Fibroblast of mammary gland (primary cell): Measurements from ENCODE around the gene CDCA7L.

ENCODE experiments used
- DNase-seq: peaks from one replicate; pipeline ENCODE4 v3.0.0-alpha.2; 2010; ENCODE audit warnings: low read depth
- H3K4me3 ChIP-seq: 2 replicates; pipeline ENCODE4 v1.5.1; 2011; ENCODE audit warnings: low read depth, mild to moderate bottlenecking, low read length, moderate library complexity; ENCODE audit not compliant: control insufficient read depth
- TF ChIP-seq, protein P1 (sequence below): conservative IDR thresholded peaks from 2 replicates; pipeline ENCODE4 v1.5.1; 2011; ENCODE audit warnings: low read depth, low read length, inconsistent platforms; ENCODE audit not compliant: control insufficient read depth, insufficient read depth

CDCA7L gene

DNA sequence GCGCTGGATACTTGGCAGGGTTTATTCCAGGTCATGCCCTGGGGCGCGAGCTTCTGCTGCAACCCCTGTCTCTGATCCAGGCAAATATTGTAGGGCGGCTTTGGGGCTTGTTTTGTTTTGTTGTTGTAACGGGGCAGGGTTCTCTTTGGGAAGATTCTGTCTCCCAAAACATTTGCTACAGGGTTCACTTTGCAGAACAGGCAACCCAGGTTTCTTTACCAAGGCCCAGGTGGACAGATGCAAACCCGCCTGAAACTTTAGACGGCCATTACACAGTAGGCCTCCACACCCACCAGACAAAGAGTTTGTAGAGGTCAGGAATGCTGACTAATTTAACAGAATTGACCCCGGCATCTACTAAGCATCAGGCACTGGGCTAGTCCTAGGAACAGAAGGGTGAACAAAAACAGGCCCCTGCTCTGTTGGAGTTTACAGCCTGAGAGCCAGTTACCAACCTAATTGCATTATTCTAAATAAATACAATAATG lies 567 bp upstream of the CDCA7L start:
- H3K4me3 ChIP-seq, result peak overlapping the region; percentile 61
- DNase-seq, result peak; percentile 12
- TF ChIP-seq, protein P1, sequence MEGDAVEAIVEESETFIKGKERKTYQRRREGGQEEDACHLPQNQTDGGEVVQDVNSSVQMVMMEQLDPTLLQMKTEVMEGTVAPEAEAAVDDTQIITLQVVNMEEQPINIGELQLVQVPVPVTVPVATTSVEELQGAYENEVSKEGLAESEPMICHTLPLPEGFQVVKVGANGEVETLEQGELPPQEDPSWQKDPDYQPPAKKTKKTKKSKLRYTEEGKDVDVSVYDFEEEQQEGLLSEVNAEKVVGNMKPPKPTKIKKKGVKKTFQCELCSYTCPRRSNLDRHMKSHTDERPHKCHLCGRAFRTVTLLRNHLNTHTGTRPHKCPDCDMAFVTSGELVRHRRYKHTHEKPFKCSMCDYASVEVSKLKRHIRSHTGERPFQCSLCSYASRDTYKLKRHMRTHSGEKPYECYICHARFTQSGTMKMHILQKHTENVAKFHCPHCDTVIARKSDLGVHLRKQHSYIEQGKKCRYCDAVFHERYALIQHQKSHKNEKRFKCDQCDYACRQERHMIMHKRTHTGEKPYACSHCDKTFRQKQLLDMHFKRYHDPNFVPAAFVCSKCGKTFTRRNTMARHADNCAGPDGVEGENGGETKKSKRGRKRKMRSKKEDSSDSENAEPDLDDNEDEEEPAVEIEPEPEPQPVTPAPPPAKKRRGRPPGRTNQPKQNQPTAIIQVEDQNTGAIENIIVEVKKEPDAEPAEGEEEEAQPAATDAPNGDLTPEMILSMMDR, result no peak

DNA sequence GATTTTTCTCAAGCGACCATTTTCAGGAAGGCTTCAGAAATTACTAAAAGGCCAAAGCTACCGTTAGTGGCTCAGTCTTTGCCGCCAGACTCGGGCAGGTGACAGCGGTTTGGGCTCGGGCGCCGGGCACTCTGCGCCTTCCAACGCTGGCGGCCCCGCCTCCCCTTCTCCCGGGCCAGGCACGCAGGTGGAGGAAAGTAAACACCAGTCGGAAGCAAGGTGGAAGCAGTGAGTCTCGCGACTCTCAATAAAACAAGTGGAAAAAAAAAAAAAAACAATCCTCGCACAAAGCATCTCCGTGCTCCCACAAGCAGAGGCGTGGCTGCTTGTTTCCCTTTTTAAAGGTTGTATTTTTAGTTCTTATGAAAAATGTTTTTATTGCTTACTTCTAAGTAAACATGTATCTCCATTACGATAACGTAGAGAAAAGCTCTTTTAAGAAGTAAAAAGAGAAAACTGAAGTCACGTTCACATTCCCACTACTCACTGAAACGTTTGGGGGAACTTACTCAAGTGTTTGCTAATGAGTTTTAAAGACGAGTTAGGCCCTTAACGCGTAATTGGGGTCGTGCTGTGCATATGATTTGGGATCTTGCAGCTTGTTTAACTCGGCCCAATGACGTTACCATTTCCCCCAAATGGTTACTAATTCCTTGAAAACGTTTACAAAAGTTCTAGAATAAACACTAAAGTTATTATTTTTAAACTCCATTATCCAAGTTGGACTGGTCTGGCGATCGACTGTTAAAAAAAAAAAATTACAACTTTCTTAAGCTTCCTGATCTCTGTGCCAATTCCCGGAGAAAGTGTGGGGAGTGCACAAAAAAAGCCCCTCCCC lies 864 bp downstream of the CDCA7L start:
- DNase-seq, result peak; percentile 45
- TF ChIP-seq, protein P1, result no peak
- H3K4me3 ChIP-seq, result peak overlapping the region; percentile 61

DNA sequence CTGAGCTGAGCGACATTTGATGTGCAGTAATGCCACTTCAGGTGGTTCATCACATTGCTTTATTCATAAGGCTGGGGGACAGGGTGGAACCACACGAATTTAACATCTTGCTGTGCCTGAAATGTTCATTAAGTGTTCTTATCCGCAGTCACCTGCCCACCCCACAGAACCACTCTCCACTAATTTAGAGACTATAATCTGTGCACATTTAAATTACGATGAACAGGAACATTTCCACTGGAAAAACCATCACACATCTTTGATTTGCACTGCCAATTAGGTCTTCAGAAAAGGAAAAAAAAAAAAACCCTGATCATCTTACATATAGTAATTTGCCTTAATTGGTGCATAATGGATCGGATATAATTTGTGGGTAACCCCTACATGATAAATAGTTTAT lies 2.3 kb downstream of the CDCA7L start:
- no peak overlapping the region for H3K4me3 ChIP-seq
- TF ChIP-seq, protein P1, result no peak
- DNase-seq, result no peak

DNA sequence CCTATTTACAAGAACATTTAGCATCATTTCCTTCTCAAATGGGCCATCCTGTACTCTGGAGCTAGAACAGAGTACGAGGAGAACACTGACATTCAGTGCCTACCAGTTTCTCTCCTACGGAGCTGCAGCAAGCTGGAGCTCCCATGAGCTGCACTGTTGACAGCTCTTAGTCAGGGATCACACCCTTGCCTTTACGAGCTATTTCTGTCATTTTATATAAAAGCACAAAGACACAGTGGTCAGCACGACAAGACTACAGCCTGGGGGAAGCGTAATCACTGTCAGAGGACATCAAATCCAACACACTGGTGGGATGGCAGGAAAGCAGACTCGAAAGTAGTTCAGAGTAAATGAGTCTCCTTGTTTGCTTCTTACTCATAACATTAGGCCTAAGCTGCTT lies 2.7 kb downstream of the CDCA7L start:
- H3K4me3 ChIP-seq, result no peak overlapping the region
- no peak for DNase-seq
- TF ChIP-seq, protein P1, result no peak

DNA sequence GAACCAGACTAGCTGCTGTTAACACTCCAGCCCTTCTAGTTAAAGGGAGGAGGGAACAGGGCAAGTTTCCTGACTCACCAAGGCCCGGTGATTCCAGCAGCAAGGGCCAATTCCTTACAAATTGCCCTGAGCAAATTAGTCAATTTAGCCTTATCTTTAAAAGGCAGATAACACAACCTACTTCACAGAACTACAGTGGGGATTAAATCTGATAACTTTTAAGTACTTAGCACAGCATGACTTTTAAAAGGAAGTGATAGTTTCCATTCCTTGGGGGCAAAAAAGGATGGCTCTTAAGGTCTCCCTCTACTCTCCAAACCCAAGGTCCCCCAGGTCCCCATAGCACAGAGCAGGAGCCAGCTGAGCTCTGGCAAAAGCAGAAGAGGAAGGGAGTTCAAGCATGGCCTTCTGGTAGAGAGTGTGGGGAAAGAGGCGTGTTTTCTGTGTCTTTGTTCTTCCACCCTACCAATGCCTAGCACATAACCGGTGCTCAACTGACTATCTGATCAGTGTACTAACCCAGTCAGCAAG lies 4.0 kb downstream of the CDCA7L start:
- peak; percentile 24 for DNase-seq
- H3K4me3 ChIP-seq, result no peak overlapping the region
- TF ChIP-seq, protein P1, result no peak

DNA sequence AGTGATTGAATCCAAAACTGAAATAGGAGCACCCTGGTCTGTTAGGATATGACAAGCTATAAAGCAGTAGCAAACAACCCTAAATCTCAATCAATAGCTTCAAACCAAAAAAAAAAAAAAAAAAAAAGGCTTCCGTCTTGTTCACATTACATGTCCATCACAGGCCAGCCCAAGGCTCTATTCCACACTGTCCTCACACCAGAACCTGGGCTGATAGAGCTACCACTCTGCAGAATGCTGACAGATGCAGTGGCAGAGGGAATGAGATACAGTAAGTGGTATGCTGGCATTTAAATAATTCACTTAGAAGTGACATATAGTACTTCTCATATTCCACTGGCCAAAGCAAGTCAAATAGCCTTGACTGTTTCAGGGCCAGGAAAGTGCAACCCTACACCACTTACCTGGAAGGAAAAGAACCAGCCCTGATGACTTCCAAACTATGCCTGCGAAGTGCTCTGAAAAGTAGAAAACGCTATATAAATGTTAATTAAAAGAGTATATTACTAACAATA lies 5.8 kb downstream of the CDCA7L start:
- TF ChIP-seq, protein P1, result no peak
- H3K4me3 ChIP-seq, result no peak overlapping the region
- DNase-seq, result no peak
